GM18873 (cell line): ENCODE measurements around the gene MSI2.

Experiments used
- ATAC-seq: cut with Tn5 transposase; IDR thresholded peaks from one replicate; pipeline ENCODE4 v1.9.1; 2021; ENCODE audit warnings: mild to moderate bottlenecking, moderate library complexity, moderate number of reproducible peaks; ENCODE audit not compliant: unreplicated experiment, low FRiP score

Gene MSI2

GRCh38 chr17:57406131-57406980, 150.0 kb downstream of the MSI2 start:
- no peak for ATAC-seq

GRCh38 chr17:57406981-57407286, 150.6 kb downstream of the MSI2 start:
- no peak for ATAC-seq

GRCh38 chr17:57407287-57408070, 151.2 kb downstream of the MSI2 start:
- no peak for ATAC-seq

- ATAC-seq, result no peak
Observed at GRCh38 chr17:57408071-57408811, 151.9 kb downstream of the MSI2 start.

GRCh38 chr17:57410169-57410568, 153.8 kb downstream of the MSI2 start:
- ATAC-seq, result no peak

- no peak for ATAC-seq
Observed at GRCh38 chr17:57412520-57413096, 156.3 kb downstream of the MSI2 start.

- no peak for ATAC-seq
Observed at GRCh38 chr17:57413848-57414651, 157.7 kb downstream of the MSI2 start.

GRCh38 chr17:57415751-57416207, 159.5 kb downstream of the MSI2 start:
- no peak for ATAC-seq

- ATAC-seq, result no peak
Observed at GRCh38 chr17:57416369-57416768, 160.0 kb downstream of the MSI2 start.

- no peak for ATAC-seq
Observed at GRCh38 chr17:57417956-57418355, 161.6 kb downstream of the MSI2 start.

GRCh38 chr17:57418463-57419246, 162.3 kb downstream of the MSI2 start:
- ATAC-seq, result no peak

- no peak for ATAC-seq
Observed at GRCh38 chr17:57419940-57420550, 163.7 kb downstream of the MSI2 start.

- no peak for ATAC-seq
Observed at GRCh38 chr17:57420734-57421717, 164.7 kb downstream of the MSI2 start.

GRCh38 chr17:57422574-57423164, 166.3 kb downstream of the MSI2 start:
- ATAC-seq, result peak; percentile 73

GRCh38 chr17:57423541-57423940, 167.2 kb downstream of the MSI2 start:
- no peak for ATAC-seq

- ATAC-seq, result no peak
Observed at GRCh38 chr17:57424273-57424672, 167.9 kb downstream of the MSI2 start.

GRCh38 chr17:57424777-57425188, 168.5 kb downstream of the MSI2 start:
- ATAC-seq, result no peak
